WTC11 (cell line): ENCODE results near the gene RECQL5.

ENCODE experiments used
- CREM ChIP-seq: sonication (generic); formaldehyde crosslinking; IDR thresholded peaks from 2 replicates; pipeline ENCODE4 v1.8.1; 2022; ENCODE audit warnings: mild to moderate bottlenecking, missing genetic modification reagents, moderate library complexity
- NFYB ChIP-seq: sonication (generic); formaldehyde crosslinking; conservative IDR thresholded peaks from 2 replicates; pipeline ENCODE4 v1.8.0; 2022; ENCODE audit warnings: low read depth, missing genetic modification reagents
- NR1H2 ChIP-seq: sonication (generic); formaldehyde crosslinking; IDR thresholded peaks from 2 replicates; pipeline ENCODE4 v1.9.0; 2021; ENCODE audit warnings: mild to moderate bottlenecking, moderate library complexity, missing genetic modification reagents
- ZNF396 ChIP-seq: fragments of 250-450 bp; sonication (Bioruptor Pico); IDR thresholded peaks from 2 replicates; pipeline ENCODE4 v1.8.0; 2021; ENCODE audit warnings: mild to moderate bottlenecking, moderate library complexity, borderline replicate concordance
- TF ChIP-seq, protein P1 (sequence below): fragments of 200-600 bp; IDR thresholded peaks from 2 replicates; pipeline ENCODE4 v1.8.0; 2022; ENCODE audit warnings: antibody characterized with exemption

DNA sequence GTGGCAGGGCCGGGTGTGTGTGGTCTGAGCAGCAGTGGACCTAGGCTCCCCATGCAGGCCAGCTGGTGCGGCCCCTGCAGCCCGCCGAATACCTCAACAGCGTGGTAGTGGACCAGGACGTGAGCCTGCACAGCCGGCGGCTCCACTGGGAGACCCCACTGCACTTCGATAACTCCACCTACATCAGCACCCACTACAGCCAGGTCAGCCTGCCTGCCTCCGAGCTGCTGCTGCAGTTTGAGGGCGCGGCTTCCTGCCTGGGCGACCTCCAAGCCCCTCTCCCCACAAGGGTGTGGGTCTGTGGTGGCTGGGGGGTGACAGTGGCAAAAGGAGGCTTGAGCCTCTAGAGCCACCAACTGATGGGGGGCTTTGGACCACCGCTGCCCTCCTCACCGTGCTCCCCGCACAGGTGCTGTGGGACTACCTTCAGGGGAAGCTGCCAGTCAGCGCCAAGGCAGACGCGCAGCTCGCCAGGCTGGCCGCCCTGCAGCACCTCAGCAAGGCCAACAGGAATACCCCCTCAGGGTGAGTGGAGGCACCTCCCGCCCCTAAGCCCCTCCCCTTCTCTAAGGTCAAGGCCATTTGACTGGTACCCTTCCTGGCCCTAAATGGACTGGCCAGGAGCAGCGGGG is 42.1 kb downstream of the RECQL5 start:
- TF ChIP-seq, protein P1, sequence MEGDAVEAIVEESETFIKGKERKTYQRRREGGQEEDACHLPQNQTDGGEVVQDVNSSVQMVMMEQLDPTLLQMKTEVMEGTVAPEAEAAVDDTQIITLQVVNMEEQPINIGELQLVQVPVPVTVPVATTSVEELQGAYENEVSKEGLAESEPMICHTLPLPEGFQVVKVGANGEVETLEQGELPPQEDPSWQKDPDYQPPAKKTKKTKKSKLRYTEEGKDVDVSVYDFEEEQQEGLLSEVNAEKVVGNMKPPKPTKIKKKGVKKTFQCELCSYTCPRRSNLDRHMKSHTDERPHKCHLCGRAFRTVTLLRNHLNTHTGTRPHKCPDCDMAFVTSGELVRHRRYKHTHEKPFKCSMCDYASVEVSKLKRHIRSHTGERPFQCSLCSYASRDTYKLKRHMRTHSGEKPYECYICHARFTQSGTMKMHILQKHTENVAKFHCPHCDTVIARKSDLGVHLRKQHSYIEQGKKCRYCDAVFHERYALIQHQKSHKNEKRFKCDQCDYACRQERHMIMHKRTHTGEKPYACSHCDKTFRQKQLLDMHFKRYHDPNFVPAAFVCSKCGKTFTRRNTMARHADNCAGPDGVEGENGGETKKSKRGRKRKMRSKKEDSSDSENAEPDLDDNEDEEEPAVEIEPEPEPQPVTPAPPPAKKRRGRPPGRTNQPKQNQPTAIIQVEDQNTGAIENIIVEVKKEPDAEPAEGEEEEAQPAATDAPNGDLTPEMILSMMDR, result no peak
- TF ChIP-seq ZNF396 (CRISPR knock-in tag) (no peak), NR1H2 (CRISPR knock-in tag) (no peak), CREM (CRISPR knock-in tag) (no peak), NFYB (CRISPR knock-in tag) (no peak)
